Measurements from ENCODE around the gene FRAS1. TPM values are rescaled to one million over a fixed set of nuclear protein-coding genes. Genes with fewer than 3 reads are reported as not detected.

The FRAS1 gene
- total and polyA plus RNA-seq, 9 donors: 0.16 to 5.3 (median 1.4) TPM

- Histone ChIP-seq H3K4me3 (no peak overlapping the region), H3K27me3 (no peaks in the 10 kb centered on the region), H3K27ac (no peak overlapping the region), H3K4me1 (ENCODE audit: insufficient read depth) (no peaks in the 10 kb centered on the region), H3K9me3 (no peaks in the 10 kb centered on the region), H3K36me3 (no peaks in the 10 kb centered on the region)
- 46 to 67% (median 51%) methylated on average over 3 of the region's 3 CpGs for WGBS, 3 donors
- TF ChIP-seq CTCF (IDR thresholded peaks at IDR 0.05) (no peak), POLR2A (IDR thresholded peaks at IDR 0.05) (no peak), EP300 (IDR thresholded peaks at IDR 0.05) (no peak)
- intact Hi-C loops (cut with DNase I): no loop called here
- no peak for DNase-seq
Measured at GRCh38 chr4:78138252-78138651, 81.1 kb downstream of the FRAS1 start.

- Histone ChIP-seq H3K9me3 (no peaks in the 10 kb centered on the region), H3K27me3 (no peaks in the 10 kb centered on the region), H3K36me3 (no peaks in the 10 kb centered on the region), H3K27ac (no peak overlapping the region), H3K4me3 (no peak overlapping the region), H3K4me1 (ENCODE audit: insufficient read depth) (no peaks in the 10 kb centered on the region)
- TF ChIP-seq CTCF (IDR thresholded peaks at IDR 0.05): no peak
- TF ChIP-seq POLR2A (IDR thresholded peaks at IDR 0.05): no peak
- no peak for TF ChIP-seq EP300 (IDR thresholded peaks at IDR 0.05)
- intact Hi-C loops (cut with DNase I): no loop called here
- WGBS, 3 donors: 93 to 97% (median 97%) methylated on average over 2 of the region's 2 CpGs
- no peak for DNase-seq
Measured at GRCh38 chr4:78143634-78144033, 86.5 kb downstream of the FRAS1 start.

DNA sequence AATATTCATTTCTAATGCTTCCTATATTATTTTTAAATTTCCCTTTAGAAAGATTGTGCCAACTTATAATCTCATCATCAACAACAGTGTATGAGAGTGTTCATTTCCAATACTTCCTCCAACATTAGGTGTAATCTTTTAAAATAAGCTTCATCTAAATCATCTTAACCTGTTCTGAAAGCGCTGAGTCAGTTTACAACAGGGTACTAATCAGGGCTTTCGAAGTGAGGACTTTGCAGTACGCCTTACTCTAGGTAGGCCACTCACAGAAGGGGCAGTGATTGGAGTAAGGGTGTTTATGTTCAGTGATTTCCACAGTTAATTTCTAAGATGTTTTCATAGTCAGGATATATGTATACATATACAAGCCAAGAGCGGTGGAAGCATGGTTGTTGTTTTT lies 87.9 kb downstream of the FRAS1 start:
- Histone ChIP-seq H3K27ac (no peak overlapping the region), H3K9me3 (no peaks in the 10 kb centered on the region), H3K4me3 (no peak overlapping the region), H3K4me1 (ENCODE audit: insufficient read depth) (no peaks in the 10 kb centered on the region), H3K27me3 (no peaks in the 10 kb centered on the region), H3K36me3 (no peaks in the 10 kb centered on the region)
- TF ChIP-seq EP300 (IDR thresholded peaks at IDR 0.05) (no peak), CTCF (IDR thresholded peaks at IDR 0.05) (no peak), POLR2A (IDR thresholded peaks at IDR 0.05) (no peak)
- no peak for DNase-seq
- intact Hi-C loops (cut with DNase I): no loop called here
- 93 to 97% (median 96%) methylated on average over 4 of the region's 4 CpGs for WGBS, 3 donors

GRCh38 chr4:78145622-78146021 lies 88.5 kb downstream of the FRAS1 start:
- DNase-seq: no peak
- intact Hi-C loops (cut with DNase I): no loop called here
- H3K36me3 ChIP-seq: no peaks in the 10 kb centered on the region
- no peak overlapping the region for H3K4me3 ChIP-seq
- H3K9me3 ChIP-seq: no peaks in the 10 kb centered on the region
- H3K27me3 ChIP-seq: no peaks in the 10 kb centered on the region
- no peak overlapping the region for H3K27ac ChIP-seq
- no peaks in the 10 kb centered on the region for H3K4me1 ChIP-seq (ENCODE audit: insufficient read depth)
- WGBS, 3 donors: 37 to 51% (median 44%) methylated on average over 10 of the region's 10 CpGs
- no peak for TF ChIP-seq POLR2A (IDR thresholded peaks at IDR 0.05)
- TF ChIP-seq CTCF (IDR thresholded peaks at IDR 0.05): no peak
- no peak for TF ChIP-seq EP300 (IDR thresholded peaks at IDR 0.05)

Data from ovary (tissue), 9 donors.